Body of pancreas (tissue), 4 donors: ENCODE results near the gene CLSTN2.

Experiments
- CTCF ChIP-seq, 7 experiments: fragments of 450-650 bp in 4 of 7; fragments of 200-600 bp in 3 of 7; sonication (generic) in 3 of 7; IDR thresholded peaks; one replicate each; pipeline ENCODE4 v1.5.1; 2016 to 2019; ENCODE audit warnings: antibody characterized with exemption in 7 of 7
- POLR2A ChIP-seq, 3 donors: fragments of 450-650 bp; IDR thresholded peaks; one replicate each; pipeline ENCODE4 v1.6.1; 2016; ENCODE audit warnings: antibody characterized with exemption in 3 of 3, mild to moderate bottlenecking in 2 of 3

GRCh38 chr3:140103166-140103565 lies 168.2 kb downstream of the CLSTN2 start:
- TF ChIP-seq CTCF (IDR thresholded peaks at IDR 0.05) = no peak
- TF ChIP-seq POLR2A (IDR thresholded peaks at IDR 0.05) = no peak
